GM13976 (cell line): ENCODE results near the gene PRPF40B.

Source experiments
- DNase-seq: peaks from one replicate; pipeline ENCODE4 v3.0.0; 2012; ENCODE audit warnings: low spot score
- in situ Hi-C: fragments of 300-500 bp; cut with MboI; formaldehyde crosslinking; loops from one replicate; pipeline ENCODE4 v1.12.0; 2022; ENCODE audit warnings: low sequenced_read_pairs, mixed read lengths, inconsistent platforms; ENCODE audit not compliant: unreplicated experiment
- TF ChIP-seq, protein P1 (sequence below): IDR thresholded peaks from 2 replicates; pipeline ENCODE4 v1.5.1; 2012; ENCODE audit warnings: borderline replicate concordance, mild to moderate bottlenecking; ENCODE audit not compliant: insufficient read depth; ENCODE audit errors: extremely low read depth, missing control alignments, control extremely low read depth

The PRPF40B gene

DNA sequence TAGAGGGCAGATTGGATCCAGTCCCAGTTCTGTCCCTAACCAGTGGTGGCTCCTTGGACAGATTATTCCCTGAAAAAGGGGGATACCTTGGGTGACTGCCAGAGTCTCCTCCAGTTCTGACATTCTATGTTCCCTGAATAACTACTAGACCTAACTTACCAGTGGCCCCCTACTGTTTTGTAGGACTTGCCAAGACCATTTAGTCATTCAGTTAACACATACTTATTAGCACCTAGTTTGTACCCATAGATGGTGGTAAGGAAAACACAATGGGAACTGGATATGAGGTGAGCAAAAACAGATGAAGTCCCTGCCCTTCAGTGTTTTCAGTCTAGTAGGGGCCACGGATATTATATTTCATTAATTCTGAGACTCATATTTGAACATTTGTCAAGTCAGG is 3.5 kb downstream of the PRPF40B start:
- TF ChIP-seq, protein P1, sequence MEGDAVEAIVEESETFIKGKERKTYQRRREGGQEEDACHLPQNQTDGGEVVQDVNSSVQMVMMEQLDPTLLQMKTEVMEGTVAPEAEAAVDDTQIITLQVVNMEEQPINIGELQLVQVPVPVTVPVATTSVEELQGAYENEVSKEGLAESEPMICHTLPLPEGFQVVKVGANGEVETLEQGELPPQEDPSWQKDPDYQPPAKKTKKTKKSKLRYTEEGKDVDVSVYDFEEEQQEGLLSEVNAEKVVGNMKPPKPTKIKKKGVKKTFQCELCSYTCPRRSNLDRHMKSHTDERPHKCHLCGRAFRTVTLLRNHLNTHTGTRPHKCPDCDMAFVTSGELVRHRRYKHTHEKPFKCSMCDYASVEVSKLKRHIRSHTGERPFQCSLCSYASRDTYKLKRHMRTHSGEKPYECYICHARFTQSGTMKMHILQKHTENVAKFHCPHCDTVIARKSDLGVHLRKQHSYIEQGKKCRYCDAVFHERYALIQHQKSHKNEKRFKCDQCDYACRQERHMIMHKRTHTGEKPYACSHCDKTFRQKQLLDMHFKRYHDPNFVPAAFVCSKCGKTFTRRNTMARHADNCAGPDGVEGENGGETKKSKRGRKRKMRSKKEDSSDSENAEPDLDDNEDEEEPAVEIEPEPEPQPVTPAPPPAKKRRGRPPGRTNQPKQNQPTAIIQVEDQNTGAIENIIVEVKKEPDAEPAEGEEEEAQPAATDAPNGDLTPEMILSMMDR, result no peak
- in situ Hi-C loops, result no loop called here

DNA sequence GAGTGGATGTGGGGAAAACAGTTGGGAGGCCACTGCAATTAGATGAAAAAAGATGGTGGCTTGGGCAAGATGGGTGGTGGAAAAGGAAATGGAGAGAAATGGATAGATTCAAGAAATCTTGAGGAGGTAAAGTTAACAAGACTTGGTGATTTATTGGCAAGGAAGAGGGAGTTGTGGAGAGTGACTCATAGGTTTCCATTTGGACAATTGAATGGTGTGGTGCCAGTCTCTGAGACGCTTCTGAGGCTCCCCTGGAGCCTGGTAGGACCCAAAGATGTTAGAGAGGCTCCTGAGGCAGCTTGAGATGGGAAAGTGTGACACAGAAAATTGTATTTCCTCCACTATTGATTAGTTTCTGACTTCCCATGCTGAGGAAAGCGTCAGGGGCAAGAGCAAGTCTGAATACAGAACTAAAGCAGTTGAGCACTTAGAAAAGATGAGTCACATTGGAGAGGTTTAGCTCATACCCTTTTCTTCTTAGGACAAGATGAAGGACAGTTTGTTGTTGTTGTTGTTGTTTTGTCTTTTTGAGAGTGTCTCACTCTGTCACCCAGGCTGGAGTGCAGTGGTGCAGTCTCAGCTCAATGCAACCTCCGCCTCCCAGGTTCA is 4.5 kb downstream of the PRPF40B start:
- no peak for DNase-seq
- TF ChIP-seq, protein P1, result no peak
- in situ Hi-C loops, result no loop called here

More for the DNA sequence above, 3.5 kb downstream of the PRPF40B start:
- DNase-seq, result no peak

DNA sequence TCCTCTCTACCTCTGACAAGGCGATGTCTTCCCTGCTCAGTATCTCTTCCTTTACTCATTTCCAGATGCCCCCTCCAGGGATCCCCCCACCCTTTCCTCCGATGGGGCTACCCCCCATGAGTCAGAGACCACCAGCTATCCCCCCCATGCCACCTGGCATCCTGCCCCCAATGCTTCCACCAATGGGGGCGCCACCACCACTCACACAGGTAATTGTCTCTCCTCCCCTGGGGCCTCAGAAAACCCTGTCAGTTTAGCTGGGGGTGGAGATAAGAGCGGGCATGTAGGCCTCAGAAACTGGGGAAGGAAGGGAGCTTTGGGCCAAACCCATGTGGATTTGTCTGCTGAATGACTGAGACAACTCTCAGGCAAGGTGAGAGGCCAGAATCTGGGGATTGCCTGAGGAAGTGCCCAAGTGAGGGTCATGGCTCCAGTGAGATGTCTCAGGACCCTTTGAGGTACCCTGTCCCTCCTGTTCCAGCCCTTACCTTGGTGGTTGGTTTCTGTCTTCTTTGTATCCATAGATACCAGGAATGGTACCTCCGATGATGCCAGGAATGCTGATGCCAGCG is 8.1 kb downstream of the PRPF40B start:
- no peak for DNase-seq
- TF ChIP-seq, protein P1, result no peak
- in situ Hi-C loops, result no loop called here

DNA sequence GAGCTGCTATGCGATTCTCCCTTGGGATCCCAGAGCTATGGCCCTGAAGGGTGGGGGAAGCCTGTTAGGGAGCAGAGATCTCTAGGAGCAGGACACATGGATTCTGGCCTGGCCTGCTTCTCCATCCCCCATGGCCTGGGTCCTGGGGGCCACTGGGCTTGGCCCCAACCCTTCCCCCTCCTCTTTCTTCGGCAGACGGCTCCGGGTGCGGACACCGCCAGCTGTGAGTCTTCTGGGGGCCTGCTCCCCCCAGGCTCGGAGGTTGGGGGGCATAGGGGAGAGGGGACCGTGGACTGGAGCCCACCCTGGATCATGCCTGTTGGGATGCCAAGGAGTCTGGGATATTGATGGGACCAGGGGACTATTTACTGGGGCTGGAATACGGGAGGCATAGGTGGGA is 9.0 kb downstream of the PRPF40B start:
- TF ChIP-seq, protein P1, result no peak
- in situ Hi-C loops, result no loop called here
- DNase-seq, result no peak

DNA sequence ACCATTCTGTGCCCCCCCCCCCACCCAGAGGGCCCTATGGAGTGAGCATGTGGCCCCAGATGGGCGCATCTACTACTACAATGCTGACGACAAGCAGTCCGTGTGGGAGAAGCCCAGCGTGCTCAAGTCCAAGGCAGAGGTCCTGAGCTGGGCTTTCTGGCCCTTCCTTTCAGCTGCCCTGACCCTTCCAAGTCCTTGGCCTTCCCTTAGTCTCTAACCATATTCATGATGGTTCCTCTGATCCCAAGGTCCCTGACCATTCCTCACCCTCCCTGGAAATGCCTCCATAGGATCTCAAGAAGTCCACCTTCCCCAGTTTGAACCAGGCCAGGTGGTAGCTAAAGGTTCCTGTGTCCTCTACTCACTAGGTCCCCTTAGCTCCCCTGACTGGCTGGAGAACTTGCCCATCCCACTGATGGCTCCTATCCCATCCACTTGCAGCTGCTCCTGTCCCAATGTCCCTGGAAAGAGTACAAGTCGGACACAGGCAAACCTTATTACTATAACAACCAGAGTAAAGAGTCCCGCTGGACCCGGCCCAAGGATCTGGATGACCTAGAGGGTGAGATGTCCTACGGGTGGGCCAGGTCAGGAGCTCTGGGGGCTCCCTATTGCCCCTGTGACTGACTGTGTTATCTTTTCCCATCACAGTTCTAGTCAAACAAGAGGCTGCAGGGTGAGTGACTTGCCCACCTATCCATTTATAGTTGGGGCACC is 9.8 kb downstream of the PRPF40B start:
- no peak for DNase-seq
- TF ChIP-seq, protein P1, result no peak
- in situ Hi-C loops, result no loop called here

DNA sequence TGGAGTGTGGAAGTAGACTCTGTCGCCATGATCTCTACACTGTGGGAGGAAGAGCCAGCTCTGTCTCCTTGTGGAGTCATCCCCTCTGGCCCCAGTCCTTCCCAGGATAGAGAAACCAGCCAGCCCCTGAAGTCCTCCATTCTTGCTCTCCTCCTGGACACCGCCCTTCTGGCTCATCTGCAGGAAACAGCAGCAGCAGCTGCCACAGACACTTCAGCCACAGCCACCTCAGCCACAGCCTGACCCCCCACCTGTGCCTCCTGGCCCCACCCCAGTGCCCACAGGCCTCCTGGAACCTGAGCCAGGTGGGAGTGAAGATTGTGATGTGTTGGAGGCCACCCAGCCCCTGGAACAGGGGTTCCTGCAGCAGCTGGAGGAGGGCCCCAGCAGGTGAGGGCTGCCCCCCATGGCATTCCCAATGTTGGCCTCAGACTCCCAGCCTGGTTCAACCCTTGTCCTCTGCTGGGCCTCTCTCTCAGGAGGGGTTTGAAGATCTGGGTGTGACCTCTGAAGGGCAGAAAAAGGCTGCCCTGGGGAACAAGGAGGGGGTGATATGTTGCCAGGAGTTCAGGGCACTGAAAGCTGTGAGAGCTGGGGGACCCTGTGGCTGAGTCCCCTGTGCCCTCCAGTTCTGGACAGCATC is 10.5 kb downstream of the PRPF40B start:
- DNase-seq, result no peak
- TF ChIP-seq, protein P1, result no peak

More for the DNA sequence above, 10.5 kb downstream of the PRPF40B start:
- in situ Hi-C loops, result no loop called here
